Measurements from ENCODE around the gene SYNJ1. TPM values are rescaled to one million over a fixed set of nuclear protein-coding genes. Genes with fewer than 3 reads are reported as not detected.
A peak's percentile ranks its signal among the peaks of the same experiment; 100 is the strongest.
"Not testable (repeated sequence)": the region's sequence is repeated elsewhere in the genome, so short reads cannot be mapped to it uniquely, and the experiment has no call there.

Gene SYNJ1
- total RNA-seq, 1 donor from 2014 or later: 6.8 TPM

GRCh38 chr21:32733990-32734613, 6.3 kb upstream of the SYNJ1 start:
- no peak for DNase-seq

DNA sequence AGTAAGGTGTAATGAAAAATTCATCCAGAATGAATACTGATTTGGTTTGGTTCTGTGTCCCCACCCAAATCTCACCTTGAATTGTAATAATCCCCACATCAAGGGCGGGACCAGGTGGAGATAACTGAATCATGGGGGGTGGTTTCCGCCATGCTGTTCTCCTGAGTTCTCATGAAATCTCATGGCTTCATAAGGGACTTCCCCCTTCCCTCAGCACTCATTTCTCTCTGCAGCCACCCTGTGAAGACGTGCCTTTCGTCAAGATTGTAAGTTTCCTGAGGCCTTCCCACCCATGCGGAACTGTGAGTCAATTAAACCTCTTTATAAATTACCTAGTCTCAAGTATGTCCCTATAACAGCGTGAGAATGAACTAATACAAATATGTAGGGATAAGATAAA, 5.5 kb upstream of the SYNJ1 start:
- no peak for DNase-seq

GRCh38 chr21:32732544-32732943, 4.7 kb upstream of the SYNJ1 start:
- no peak for DNase-seq

DNA sequence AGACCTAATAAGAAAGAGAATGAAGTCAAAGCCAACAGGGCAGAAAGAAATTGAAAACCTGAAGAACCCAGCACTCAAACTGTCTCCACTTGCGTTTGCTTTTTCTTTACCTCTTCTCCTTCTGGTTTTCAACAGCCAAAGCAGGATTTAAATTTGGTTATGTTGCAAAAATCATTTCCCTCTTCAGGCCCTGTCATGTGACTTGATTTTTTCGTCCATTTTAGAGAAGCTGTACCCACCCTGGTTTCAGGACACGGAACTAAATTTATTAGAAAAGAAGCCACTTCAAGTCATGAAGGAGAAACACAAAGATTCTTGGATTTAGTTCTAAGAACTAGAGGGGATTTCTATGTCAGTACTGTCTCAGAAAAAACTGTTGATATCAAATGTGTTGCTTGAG, 1.0 kb upstream of the SYNJ1 start:
- DNase-seq: peak; percentile 4

GRCh38 chr21:32728456-32728839, 635 bp upstream of the SYNJ1 start:
- DNase-seq: no peak

DNA sequence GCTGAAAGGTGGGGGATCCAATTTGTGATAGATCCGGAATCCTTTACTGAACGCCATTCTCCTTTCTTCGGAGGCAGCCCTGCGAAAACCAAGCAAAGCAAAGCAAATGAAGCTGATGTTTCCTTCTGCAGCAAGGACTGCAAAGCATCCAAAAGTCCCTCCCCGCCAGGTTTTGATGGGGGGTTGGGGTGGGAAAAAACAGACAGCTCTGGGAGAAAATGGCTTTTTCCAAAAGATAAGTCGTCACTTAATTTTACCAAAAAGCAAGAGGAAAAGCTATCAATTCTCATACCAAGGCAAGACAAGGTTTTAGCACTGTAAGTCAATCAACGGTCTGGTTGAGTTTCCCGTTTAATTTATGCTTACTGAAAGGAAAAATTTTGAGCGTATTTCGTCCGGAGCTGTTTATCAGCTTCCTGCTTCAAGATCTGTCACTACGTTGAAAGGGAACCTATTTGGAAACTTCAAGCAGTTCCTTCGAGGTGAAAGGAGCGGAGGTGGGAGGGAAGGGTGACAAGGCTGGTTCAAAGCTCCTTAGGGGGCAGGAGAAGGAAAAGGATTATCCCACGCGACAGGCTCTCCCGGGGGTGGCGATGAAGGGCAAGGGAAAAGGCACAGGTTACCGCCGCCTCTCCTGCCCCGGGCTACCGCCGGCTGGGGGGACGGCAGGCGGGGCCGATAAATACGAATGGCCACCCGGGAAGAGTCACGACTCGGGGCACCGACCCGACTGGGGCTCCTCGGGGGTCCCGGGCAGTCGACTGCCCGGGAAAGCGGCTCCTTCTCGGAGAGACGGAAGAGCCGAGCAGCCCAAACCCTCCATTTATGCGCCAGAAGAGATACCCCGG, 750 bp downstream of the SYNJ1 start:
- DNase-seq: peak; percentile 48

GRCh38 chr21:32719085-32719484, 8.7 kb downstream of the SYNJ1 start:
- DNase-seq: no peak

- DNase-seq: no peak
Observed at GRCh38 chr21:32717851-32718316, 9.9 kb downstream of the SYNJ1 start.

GRCh38 chr21:32716486-32716885, 11.3 kb downstream of the SYNJ1 start:
- DNase-seq: no peak

DNA sequence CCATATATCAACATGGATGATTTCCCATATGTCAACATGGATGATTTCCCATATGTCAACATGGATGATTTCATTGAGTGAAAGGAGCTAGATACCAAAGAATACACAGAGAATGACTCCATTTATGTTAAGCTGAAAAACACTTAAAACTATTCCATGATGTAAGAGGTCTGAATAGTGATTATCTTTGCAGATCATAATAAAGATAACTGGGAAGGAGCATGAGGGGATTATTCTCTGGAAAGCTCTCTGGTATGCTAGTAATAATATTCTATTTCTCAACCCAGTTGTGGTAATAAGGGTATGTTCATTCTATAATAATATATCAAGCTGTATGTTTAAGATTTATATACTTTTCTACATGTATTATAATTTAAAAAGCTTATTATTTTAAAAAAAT, 14.1 kb downstream of the SYNJ1 start:
- DNase-seq: no peak

DNA sequence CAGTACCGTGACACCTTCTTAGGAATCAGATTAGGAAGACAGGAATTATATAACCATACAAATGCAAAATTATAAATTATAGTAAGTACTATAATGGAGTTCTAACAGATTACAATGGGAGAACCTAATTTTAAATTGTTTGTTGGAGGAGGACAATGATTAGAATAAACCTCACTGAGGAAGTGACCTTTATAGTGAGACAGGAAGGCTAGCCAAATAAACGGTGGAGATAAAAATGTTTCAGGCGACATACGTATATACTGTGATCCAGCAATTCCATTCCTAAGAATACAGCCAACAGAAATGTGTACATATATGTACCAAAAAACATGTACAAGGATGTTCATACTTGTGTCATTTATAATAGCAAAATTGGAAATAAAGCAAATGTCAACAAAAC, 15.2 kb downstream of the SYNJ1 start:
- DNase-seq: no peak

GRCh38 chr21:32712043-32712442, 15.8 kb downstream of the SYNJ1 start:
- DNase-seq: no peak

GRCh38 chr21:32710987-32711386, 16.8 kb downstream of the SYNJ1 start:
- no peak for DNase-seq

DNA sequence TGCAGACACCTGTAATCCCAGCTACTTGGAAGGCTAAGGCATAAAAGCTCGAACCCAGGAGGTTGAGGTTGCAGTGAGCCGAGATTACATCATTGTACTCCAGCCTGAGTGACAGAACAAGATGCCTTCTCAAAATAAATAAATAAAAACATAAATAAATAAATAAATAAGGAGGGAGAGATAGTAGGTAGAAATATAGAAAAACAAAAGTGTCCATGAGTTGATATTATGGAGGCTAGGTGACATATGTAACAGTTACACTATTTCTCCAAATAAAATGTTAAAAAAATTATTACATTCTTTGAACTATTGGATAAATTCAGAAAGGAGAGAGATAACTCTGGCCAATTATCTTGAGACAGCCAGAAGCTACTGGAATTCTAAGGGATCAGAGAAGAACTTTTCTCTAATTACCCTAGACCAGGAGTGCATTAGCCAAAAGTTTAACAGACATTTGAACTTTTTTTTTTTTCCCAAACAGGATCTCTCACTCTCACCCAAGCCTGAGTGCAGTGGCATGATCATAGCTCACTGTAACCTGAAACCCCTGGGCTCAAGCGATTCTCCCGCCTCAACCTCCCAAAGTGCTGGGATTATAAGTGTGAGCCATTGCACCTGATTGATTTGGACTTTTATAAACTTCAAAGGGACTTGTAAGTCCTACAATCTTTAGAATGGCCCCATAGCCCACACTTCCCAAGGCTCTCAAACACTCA, 17.6 kb downstream of the SYNJ1 start:
- DNase-seq: no peak

- no peak for DNase-seq
Observed at GRCh38 chr21:32708069-32708468, 19.7 kb downstream of the SYNJ1 start.

GRCh38 chr21:32705901-32706300, 21.9 kb downstream of the SYNJ1 start:
- DNase-seq: no peak

DNA sequence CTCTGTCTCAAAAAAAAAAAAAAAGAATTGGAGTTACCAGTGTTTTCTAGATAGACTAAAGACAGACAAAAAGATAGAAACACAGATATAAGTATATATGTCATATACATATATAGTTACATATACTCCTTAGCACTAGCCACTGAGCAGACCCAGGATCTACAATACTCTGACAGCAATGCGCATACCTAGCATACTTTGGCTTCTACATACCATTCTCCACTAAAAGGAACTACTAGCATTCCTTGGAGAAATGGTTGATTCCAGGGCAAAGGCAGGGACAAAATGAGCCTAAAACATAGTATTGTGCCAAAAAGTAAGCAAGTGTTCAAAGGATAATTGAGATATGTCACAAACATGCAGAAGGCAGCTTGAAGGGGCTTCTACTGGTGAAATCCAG, 22.7 kb downstream of the SYNJ1 start:
- DNase-seq: no peak

DNA sequence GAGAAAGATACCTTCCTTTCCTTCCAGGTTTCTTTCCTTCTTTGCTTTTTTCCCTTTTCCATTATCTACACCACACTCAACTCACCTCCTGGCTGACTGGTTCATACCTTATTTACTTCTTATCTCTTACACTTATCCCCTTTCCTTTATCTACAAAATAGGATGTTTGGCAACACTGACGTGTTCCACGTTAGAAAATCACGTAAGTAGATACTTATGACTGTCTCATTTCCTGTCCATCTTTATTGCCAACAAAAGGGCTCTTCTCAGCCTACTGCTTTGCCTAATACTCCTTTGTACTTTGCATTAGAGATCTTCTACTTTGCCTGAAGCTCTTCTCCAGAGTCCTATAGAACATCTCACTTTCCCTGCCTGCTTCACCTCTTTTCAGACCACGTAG, 25.1 kb downstream of the SYNJ1 start:
- DNase-seq: no peak

DNA sequence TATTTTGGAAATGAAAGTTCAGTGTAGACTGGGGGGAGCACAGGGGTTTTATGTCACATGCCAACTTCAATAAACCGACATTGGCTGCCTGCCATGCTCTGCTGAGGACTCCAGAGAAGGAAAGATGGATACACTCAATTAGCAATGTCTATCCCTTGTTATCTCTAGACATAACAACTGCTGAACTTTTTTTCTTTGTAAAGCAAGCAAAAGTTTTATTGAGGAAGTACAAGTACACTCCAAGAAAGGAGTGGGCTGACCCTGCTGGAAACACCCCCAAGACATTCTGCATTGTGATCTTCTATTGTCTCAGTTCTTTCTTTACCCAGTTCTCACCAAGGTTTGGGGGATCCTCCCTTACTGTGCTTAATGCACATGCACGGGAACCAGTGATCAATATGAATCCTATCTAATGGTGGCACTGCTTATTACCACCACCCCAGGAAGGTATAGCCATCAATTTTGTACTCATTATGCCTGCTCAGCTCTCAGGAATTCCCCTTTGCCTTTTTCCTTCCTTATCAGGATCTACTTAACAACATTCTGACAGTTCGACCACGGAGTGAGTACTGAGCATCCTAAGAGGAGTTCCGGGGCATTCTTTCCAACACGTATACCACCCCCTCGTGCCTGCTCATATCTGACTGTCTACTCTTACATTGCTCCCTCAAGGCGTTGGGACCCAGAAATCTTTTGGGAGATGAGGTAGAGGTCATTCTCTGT, 28.7 kb downstream of the SYNJ1 start:
- peak; percentile 13 for DNase-seq

DNA sequence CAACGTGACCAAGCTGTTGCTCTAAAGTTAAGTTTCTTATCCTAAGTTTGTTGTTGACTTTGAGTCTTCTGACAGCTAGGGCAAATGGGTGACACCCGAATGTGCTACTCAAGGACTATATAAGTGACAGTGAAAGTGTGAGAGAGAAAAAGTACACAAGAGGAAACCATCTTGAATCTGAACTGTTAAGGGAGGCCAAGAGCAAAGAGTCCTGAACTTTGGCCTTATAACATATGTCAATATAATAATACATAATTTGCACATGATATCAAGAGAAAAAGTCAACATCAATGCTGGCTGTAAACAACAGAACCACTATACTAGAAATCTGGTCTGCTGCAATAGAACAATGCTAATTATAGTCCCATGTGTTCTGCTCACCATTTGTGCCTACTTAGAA, 29.5 kb downstream of the SYNJ1 start:
- no peak for DNase-seq

DNA sequence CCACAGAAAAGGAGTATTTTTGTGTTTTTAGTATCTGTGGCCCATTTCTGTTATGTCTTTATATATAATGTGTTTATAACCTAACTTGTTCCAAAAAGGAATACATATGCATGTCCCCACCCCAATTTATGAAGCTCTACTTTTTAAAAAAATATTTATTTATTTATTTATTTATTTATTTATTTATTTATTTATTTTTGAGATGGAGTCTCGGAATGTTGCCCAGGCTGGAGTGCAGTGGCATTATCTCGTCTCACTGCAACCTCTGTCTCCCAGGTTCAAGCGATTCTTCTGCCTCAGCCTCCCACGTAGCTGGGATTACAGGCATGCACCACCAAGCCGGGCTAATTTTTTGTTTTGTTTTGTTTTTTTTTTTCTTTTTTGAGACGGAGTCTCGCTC, 32.3 kb downstream of the SYNJ1 start:
- DNase-seq: not testable (repeated sequence)

GRCh38 chr21:32693581-32693980, 34.2 kb downstream of the SYNJ1 start:
- DNase-seq: no peak

- DNase-seq: no peak
Observed at GRCh38 chr21:32690085-32690484, 37.7 kb downstream of the SYNJ1 start.

Data from tongue (tissue), 2 donors.